ENCODE measurements around the gene INSR.
A peak's percentile ranks its signal among the peaks of the same experiment; 100 is the strongest.

INSR gene

DNA sequence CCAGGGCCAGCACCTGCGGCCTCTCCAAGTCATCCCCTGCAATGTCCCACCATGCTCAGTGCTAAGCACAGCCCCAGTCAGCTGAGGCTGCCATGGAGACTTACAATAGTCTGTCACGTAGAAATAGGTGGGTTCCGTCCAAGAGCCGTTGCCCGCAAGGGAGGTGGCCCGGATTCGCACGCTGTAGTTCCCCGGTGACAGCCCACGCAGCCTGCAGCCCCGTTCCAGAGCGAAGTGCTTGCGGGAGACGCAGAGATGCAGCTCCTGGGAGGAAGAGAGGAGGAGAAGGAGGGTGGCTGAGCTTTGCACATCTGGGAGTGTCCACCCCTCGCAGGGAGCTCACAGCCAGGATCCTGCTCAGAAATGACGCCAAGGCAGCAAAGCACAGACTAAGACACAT lies 162.2 kb downstream of the INSR start:
- no peak for FAIRE-seq

DNA sequence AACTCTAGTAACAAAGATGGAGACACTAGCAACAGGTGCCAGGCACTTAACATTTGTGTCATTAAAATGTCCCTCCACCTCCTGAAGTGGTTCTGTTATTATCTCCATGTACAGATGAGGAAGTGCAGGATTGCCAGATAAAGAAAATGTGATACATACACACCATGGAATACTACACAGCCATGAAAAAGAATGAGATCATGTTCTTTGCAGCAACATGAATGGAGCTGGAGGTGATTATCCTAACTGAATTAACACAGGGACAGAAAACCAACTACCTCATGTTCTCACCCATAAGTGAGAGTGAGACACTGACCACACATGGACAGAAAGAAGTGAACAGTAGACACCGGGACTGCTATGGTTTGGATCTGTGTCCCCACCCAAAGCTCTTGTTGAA lies 164.2 kb downstream of the INSR start:
- no peak for FAIRE-seq

DNA sequence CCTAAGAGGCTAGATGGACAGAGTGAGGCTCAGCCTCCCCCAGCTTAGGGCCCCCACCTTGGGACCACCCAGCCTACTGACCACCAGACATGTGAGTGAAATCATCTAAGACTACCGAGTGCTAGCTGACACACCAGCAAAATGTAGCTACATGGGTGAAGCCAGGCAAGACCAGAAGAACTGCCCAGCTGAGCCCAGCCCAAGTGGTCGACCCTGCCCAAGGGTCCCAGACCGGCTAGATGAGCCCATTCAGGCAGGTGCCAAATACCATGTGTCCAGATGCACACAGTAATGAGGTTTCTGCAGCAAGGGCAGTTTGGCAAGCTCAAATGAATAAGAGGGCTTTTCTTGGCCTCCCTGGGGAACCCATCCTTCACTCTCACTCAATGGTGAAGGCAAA lies 168.1 kb downstream of the INSR start:
- FAIRE-seq, result no peak

DNA sequence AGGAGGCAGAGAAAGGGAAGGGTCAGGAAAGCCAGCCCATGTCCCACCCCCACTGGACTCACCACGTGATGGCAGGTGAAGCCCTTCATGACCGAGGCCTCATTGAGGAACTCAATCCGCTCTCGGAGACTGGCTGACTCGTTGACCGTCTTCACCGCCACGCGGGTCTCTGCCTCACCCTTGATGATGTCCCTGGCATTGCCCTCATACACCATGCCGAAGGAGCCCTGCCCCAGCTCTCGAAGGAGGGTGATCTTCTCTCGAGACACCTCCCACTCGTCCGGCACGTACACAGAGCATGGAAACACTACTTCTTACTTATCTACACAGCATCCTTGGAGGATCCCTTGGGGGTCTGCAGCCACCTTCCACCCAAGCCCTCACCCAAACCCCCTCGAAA lies 169.0 kb downstream of the INSR start:
- FAIRE-seq, result no peak

DNA sequence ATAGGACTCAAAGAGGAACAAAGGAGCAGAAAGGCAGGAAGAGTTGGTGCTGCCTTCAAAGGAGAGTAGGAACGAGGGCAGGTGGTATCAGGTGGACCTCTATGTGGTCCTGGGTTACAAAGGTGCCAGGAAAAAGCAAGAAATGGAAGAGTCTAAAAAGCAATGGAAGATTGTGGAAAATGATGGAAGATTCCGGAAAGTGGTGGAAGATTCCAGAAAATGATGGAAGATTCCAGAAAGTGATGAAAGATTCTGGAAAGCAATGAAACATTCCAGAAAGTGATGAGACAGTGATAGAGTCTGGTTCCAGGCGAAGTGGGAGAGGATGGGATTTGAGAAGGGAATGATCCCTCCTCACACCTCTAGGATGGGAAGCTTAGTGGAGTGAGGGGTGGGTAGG lies 169.4 kb downstream of the INSR start:
- FAIRE-seq, result no peak

DNA sequence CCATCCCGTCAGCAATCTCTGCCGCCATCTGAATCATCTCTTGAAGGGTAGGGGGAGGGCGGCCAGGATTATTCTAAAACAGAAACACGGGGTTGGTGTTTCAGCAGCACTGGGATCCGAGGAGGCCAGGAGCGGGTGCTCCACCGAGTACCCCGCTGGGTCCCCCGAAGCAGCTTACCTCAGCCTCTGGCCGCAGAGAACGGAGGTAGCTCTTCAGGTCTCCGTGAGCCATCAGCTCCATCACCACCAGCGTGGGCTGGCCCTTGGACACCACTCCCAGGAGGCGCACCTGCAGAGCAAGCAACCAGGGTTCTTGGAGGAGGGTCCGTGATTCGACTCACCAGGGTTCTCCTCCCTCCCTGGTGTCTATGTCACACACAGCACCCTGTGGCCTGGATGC lies 171.5 kb downstream of the INSR start:
- no peak for FAIRE-seq

DNA sequence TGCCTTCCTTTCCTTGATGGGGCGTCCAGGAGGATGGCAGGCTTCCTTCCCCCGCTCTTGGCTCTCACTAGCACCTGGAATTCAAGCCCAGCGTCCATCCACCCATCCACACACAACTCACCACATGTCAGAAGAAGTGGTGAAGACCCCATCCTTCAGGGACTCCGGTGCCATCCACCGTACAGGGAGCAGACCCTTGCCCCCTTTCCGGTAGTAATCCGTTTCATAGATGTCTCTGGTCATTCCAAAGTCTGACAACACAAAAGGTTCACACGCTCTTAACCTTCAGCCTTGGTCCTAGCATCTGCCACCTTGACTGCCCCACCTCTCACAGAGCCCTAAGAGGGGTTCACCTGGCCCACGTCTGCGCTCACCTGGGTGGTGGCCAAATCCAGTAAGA lies 173.7 kb downstream of the INSR start:
- no peak for FAIRE-seq

DNA sequence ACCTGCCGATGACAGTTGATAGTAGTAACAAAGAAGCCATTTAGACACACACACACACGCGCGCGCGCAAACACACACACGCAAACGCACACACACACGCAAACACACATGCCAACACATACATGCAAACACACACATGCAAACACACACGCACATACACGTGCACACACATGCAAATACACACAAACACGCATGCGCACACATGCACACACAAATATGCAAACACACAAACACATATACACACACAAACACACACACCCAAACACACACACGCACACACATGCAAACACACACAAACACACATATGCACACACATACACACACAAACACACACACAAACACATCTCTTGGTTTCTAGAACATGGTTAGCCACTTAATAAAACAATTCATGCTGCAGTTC lies 174.6 kb downstream of the INSR start:
- FAIRE-seq, result no peak

DNA sequence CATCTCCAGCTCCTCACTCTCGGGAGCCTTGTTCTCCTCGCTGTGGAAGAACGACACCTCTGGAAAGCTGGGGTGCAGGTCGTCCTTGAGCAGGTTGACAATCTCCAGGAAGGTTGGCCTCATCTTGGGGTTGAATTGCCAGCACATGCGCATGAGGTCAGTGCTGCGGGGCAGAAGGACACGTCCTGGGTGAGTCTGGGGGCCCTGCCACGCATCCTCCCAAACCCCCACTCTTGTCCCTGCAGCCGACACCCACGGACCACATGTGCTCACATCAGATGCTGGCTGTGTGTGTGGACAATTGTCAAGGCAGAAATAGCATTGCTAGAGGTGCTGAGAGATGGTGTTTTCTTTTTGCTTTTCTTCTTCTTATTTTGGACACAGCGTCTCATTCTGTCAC lies 177.0 kb downstream of the INSR start:
- FAIRE-seq, result no peak

DNA sequence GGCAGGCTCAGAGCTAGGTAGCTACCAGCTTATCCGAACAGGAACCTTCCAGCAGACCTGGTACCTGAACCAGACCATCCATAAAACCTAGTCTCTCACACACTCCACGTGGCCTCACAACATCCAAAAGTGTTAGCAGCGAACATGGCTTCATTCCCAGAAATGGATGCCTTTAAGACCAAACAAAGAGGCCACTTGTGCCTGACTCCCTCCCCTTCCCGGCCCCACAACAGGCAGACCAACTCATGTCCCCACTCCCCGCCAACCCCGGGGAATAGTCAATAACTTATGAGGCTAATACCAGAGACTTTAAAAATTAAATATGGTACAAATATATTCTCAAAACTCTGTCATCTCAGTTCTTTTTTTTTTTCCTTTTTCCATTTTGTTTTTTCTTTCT lies 178.5 kb downstream of the INSR start:
- no peak for FAIRE-seq

DNA sequence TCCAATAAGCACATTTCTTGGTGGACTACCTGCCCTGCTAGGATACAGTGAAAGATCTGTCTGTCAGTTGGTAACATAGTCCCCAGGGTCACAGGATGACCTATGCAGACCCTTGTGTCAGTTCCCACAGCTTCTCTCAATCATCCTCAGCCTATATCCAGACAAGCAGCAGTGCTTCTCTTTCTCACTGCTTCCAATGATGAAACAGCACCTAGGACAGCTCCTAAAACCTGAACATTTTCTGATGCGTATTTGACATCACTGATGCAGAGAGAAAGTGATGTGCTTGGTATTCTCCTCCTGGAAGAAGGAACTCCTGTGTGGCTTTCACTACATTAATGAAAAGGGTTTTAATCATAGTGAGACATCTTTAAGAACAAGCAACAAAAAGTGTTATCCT lies 181.0 kb downstream of the INSR start:
- FAIRE-seq, result no peak

DNA sequence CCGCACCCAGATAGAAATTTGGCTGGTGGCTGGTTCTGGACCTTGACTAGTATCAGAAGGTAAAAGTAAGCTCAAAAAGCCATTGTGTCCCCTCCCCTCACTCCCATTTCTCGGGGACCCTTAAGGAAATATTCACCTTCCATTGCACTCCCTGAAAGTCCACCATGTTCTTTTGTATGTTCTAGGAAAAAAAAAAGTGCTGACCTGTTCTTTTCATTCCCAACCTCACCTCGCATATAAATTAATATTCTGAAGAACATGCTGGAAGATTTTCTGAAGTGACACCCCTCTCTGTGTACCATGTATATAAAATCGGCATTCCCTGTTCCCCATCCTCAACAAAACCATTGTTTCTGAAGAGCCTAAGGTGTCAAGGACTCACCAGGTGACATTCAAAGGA lies 181.5 kb downstream of the INSR start:
- no peak for FAIRE-seq

DNA sequence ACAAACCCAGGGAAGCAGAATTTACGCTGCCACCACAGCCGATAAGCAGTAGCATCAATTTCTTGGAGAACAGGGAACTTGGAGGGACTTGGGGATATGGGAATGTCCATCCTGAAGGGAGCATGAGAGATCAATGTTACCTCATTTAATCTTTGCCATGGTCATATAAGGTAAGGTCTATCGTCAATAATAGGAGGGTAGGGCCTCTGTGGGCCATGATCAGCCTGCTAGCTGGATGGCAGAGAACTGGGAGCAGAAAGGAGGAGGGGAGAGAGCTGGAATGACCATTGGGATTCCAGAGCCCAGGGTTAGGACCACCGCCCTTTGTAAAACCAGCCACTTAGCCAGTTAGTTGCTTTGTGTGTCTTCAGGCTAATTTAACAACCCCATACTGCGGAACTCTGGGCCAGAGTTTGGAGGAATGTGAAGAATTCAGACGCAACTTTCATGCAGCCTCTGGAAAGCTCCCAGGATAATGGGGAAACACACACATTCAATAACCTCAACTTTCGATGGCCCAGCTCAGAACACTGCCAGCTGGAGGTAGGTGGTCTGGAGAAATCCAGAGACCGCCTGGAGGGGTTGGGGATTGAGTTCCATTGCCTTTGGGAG lies 184.4 kb downstream of the INSR start:
- FAIRE-seq, result no peak

DNA sequence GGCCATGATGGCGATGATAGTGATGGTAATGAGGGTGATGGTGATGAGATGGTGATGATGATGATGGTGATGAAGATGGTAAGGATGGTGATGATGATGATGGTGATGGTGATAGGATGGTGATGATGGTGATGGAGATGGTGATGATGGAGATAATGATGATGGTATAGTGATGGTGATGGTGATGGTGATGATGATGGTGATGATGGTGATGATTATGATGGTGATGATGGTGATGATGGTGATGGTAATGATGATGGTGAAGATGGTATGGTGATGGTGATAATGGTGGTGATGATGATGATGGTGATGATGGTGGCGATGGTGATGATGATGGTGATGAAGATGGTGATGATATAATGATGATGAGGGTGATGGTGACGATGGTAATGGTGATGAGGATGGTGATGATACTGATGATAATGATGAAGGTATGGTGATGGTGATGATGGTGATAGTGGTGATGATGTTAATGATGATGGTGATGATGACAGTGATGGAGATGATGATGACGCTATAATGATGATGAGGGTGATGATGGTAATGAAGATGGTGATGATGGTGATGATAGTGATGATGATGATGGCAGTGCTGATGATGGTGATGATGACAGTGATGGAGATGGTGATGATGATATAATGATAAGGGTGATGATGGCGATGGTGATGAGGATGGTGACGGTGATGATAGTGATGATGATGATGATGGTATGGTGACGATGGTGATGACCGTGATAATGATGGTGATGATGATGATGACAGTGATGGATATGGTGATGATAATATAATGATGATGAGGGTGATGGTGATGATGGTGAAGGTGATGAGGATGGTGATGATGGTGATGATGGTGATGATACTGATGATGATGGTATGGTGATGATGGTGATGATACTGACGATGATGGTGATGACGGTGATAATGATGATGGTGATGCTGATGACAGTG lies 187.2 kb downstream of the INSR start:
- FAIRE-seq, result no peak

DNA sequence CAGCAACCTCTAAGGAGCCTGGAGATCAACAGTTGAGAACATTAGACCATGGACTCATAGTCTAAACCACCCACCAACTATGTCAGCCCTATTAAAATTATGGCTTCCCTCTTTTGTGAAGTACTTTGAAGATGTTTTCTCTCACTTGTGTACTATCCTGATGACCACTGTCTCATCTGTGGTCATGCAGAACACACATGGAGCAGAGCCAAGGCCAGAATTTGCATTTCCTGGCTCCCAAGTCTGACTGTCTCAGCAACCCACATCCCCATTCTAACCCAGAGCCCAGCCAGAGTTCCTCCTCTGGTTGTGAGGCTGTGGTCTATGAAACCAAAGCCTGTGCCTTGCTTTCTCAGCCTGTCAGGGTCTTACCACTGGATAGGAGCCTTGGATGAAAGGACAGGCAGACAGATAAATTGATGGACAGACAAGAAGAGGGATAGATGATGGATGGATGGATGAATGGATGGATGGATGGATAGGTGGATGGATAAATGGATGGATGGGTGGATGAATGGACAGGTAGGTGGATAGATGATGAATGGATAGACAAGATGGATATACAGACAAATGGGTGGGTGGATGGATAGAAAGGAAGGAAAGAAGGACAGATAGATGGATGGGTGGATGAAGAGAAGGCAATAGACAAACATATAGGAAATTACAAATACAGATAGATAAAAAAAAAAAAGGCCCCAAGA lies 189.3 kb downstream of the INSR start:
- no peak for FAIRE-seq

DNA sequence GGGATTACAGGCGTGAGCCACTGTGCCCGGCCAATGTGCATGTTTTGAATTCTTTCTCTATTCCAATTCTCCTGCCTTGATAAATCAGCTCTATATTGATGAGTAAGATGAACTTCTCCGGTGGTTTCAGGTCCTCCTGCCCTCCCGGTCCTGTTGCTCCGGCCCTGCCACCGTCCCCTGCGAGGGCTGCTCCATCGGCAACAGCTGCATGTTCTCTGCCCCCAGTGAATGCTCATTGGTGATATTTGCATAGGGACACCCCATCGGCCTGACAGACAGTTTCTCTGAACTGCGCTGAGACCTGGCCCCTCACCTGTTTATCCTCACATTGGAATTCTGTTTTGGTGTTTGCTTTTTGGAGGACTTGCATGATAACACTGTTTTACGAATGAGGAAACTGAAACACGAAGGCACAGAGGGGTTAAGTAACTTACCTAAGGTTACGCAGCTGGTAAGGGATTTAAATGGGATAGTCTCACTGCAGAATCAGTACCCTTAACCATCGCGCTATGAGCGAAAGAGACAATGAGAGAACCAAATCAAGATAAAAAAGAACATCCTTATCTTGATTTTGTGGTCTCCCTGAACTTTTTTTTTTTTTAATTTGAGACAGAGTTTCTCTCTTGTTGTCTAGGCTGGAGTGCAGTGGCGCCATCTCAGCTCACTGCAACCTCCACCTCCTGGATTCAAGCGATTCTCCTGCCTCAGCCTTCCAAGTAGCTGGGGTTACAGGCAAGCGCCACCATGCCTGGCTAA lies 192.5 kb downstream of the INSR start:
- FAIRE-seq, result no peak

DNA sequence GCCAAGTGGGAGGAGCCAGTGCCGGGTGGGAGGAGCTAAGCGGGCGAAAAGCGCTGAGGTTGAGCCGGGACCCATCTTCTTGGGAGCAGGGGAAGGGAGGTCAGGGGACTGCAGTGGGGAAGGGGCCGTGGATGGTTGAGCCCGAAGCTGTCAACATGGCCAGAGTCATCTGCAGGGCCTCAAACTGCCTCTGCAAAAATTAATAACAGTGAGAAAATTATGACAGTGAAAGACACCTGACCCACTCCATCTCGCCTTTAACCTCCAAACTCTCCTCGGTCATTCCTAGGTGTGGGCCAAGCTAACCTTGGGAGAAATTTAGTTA lies 194.7 kb downstream of the INSR start:
- FAIRE-seq, result no peak

DNA sequence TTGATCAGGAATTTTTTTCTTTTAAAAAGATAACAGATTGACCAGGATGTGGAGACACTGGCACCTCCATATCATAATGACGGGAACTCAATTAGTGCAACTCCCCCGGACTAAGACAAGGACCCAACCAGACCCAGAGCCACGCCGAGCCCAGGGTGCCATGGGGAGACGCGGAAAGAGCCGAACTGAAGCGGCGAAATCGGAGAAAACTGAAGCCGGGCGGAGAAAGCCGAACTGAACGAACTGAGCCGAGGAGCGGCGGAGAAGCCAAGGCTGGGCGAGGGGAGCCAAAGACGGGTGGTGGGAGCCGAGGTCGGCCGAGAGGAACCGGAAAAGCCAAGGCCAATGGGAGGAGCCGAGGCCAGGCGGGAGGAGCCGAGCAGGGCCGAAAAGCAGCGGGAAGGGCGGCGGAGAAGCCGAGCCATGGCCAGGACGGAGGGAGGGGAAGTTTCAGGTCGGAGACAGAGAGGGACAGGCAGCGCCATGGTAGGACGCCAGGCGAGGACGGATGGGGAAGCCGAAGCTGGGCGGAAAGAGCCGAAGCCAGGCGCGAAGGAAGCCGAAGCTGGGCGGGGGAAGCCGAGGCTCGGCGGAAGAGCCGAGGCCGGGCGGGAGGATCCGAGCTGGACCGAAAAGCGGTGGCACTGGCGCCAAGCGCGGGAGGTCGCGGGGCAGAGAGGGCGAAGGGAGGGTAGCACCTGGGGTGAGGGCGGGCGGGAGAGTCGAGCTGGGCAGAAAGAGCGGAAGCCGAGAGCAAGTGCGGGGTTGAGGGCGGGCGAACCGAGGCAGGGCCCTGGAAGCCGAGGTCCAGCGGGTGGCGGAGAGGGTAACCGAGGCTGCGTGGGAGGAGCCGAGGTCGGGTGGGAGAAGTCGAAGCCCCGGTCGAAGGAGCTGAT lies 195.3 kb downstream of the INSR start:
- FAIRE-seq, result peak; percentile 96

DNA sequence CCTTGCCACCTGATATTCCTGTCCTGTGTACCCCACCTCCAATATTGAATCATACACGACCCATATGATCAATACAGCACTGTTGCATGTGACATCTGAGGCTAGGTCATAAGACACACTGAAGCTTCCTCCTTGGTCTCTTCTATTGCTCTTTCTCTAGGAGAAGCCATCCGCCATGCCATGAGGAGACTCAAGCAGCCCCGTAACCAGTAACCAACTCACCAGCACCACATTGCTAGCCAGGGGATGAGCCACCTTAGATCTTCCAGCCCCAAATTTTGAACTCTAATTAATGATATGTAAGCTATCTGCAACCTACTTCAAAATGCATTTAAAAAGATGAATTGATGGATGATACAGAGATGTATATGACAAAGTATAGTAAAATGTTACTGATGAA lies 196.1 kb downstream of the INSR start:
- FAIRE-seq, result no peak

DNA sequence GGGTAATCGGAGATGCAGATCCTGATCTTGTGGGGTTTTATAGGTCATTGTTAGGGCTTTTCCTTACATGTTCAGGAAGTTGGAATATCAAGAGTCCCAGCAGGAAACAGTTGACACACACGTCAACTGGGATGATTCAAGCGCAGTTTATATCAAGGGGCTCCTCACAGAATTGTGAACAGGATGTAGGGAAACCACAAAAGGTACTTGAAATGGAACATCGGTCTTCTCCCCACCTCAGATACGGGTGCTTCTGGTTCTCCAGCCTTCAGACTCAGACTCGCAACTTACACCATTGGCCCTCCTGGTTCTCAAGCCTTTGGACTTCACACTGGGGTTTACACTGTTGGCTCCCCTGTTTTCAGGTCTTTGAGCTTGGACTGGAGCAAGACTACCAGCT lies 205.2 kb downstream of the INSR start:
- no peak for FAIRE-seq

DNA sequence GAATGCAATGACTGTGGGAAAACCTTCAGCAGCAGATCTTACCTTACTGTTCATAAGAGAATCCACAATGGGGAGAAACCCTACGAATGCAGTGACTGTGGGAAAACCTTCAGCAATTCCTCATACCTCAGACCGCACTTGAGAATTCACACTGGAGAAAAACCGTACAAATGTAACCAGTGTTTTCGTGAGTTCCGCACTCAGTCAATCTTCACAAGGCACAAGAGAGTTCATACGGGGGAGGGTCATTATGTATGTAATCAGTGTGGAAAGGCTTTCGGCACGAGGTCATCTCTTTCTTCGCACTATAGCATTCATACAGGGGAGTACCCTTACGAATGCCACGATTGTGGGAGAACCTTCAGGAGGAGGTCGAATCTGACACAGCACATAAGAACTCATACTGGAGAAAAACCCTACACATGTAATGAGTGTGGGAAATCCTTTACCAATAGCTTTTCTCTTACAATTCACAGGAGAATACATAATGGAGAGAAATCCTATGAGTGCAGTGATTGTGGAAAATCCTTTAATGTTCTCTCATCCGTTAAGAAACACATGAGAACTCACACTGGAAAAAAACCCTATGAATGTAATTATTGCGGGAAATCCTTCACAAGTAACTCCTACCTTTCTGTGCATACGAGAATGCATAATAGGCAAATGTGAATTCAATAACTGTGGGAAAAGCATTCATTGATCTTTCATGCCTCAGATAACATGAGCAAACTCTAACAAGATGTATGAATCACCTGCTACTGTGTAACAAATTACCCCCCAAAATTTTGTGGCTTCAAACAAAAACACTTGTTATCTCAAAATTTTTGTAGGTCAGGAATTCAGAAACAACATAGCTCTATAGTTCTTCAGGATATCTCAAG lies 210.9 kb downstream of the INSR start:
- no peak for FAIRE-seq

All from G401.6 (cell line).